ENCODE measurements around the gene NFKBIL1. TPM values are rescaled to one million over a fixed set of nuclear protein-coding genes. Genes with fewer than 3 reads are reported as not detected.
"Not testable (repeated sequence)": the region's sequence is repeated elsewhere in the genome, so short reads cannot be mapped to it uniquely, and the experiment has no call there.

The NFKBIL1 gene
- polyA plus RNA-seq, 1 of the 3 experiments (the other 2 are of a cell fraction): 17.1 TPM

- ChIA-PET POLR2A (interaction anchor here (0.6 kb wide), 1 partner anchor 41 kb away, joined by 3 read pairs; no protein-coding TSS in a partner anchor), CTCF (interaction anchor here (1.1 to 17.6 kb wide), 6 partner anchors 8 to 43 kb away, joined by 3 to 312 read pairs (median 12); partner anchors contain the start of genes ATP6V1G2 and LTB)
- DNase-seq: no peak
- no peaks in the 10 kb centered on the region; a peak in 1 of 4 replicates for H3K4me1 ChIP-seq (ENCODE audit: control insufficient read depth in 1 of 2, insufficient read depth in 2 of 2, low read depth in 1 of 2, low read length in 1 of 2)
- H3K27ac ChIP-seq (ENCODE audit: low read depth in 2 of 2, low read length in 1 of 2): no peak overlapping the region
- H4K20me1 ChIP-seq (ENCODE audit: insufficient read depth): no peaks in the 10 kb centered on the region
- H3K36me3 ChIP-seq (replicated peaks in 1 of 2; ENCODE audit: control insufficient read depth in 1 of 2, insufficient read depth in 2 of 2, low read length in 1 of 2): no peaks in the 10 kb centered on the region
- no peaks in the 10 kb centered on the region for H3K27me3 ChIP-seq (ENCODE audit: insufficient read depth)
- H3K79me2 ChIP-seq (ENCODE audit: insufficient read depth): no peaks in the 10 kb centered on the region
- H3K9me3 ChIP-seq: no peaks in the 10 kb centered on the region
- no peaks in the 10 kb centered on the region for H3K9me2 ChIP-seq
- no peak overlapping the region for H3K9ac ChIP-seq
- no peak overlapping the region for H2AFZ ChIP-seq (ENCODE audit: low read depth)
- TF ChIP-seq PBX3 (IDR thresholded peaks at IDR 0.05) (no peak), RAD21 (IDR thresholded peaks at IDR 0.05; ENCODE audit: low read length) (no peak), NFIC (IDR thresholded peaks at IDR 0.05; ENCODE audit: borderline replicate concordance) (no peak), EP300 (IDR thresholded peaks at IDR 0.05; ENCODE audit: borderline replicate concordance in 1 of 2, low read depth in 1 of 2, low read length in 1 of 2) (no peak), ELF1 (IDR thresholded peaks at IDR 0.05) (no peak), FOXM1 (IDR thresholded peaks at IDR 0.05; ENCODE audit: low read depth) (no peak), MAX (IDR thresholded peaks at IDR 0.05; ENCODE audit: low read depth) (no peak), JUND (IDR thresholded peaks at IDR 0.05) (no peak), EZH2phosphoT487 (IDR thresholded peaks at IDR 0.05; ENCODE audit: borderline replicate concordance, low read depth) (no peak), ZBTB33 (IDR thresholded peaks at IDR 0.05; ENCODE audit: borderline replicate concordance, low read depth) (no peak), GATA2 (CRISPR knock-in tag; IDR thresholded peaks at IDR 0.05) (no peak), CHD2 (IDR thresholded peaks at IDR 0.05; ENCODE audit: low read length, partially characterized antibody) (no peak), NRF1 (IDR thresholded peaks at IDR 0.05; ENCODE audit: low read depth, low read length) (no peak), RXRA (IDR thresholded peaks at IDR 0.05; ENCODE audit: borderline replicate concordance, low read depth) (no peak), SMC3 (IDR thresholded peaks at IDR 0.05; ENCODE audit: low read depth, low read length) (no peak), RFX5 (IDR thresholded peaks at IDR 0.05; ENCODE audit: low read length) (no peak), RCOR1 (IDR thresholded peaks at IDR 0.05; ENCODE audit: low read length) (no peak), GABPA (IDR thresholded peaks at IDR 0.05; ENCODE audit: low read depth) (no peak)
- no peak overlapping the region for H3K4me2 ChIP-seq
- H3F3A ChIP-seq (replicated peaks; ENCODE audit: insufficient read depth): no peaks in the 10 kb centered on the region
- 58% methylated on average over 9 of the region's 9 CpGs for WGBS (ENCODE audit: low lambda C conversion rate)
- H3K4me3 ChIP-seq (ENCODE audit: low read depth in 2 of 2, low read length in 1 of 2): no peak overlapping the region
These were observed 41.7 kb downstream of the NFKBIL1 start for GRCh38 chr6:31588871-31589650.

- H3K4me2 ChIP-seq; H3K36me3 ChIP-seq (replicated peaks in 1 of 2; ENCODE audit: control insufficient read depth in 1 of 2, insufficient read depth in 2 of 2, low read length in 1 of 2); POLR2A ChIA-PET; H3K4me1 ChIP-seq (ENCODE audit: control insufficient read depth in 1 of 2, insufficient read depth in 2 of 2, low read depth in 1 of 2, low read length in 1 of 2); H3K27ac ChIP-seq (ENCODE audit: low read depth in 2 of 2, low read length in 1 of 2); H2AFZ ChIP-seq (ENCODE audit: low read depth); H3K4me3 ChIP-seq (ENCODE audit: low read depth in 2 of 2, low read length in 1 of 2); H4K20me1 ChIP-seq (ENCODE audit: insufficient read depth); DNase-seq; H3K9me2 ChIP-seq; H3K79me2 ChIP-seq (ENCODE audit: insufficient read depth); H3K27me3 ChIP-seq (ENCODE audit: insufficient read depth); H3K9me3 ChIP-seq; H3K9ac ChIP-seq; H3F3A ChIP-seq (replicated peaks; ENCODE audit: insufficient read depth): not testable (repeated sequence)
- 59% methylated on average over 5 of the region's 5 CpGs for WGBS (ENCODE audit: low lambda C conversion rate)
- CTCF ChIA-PET: interaction anchor here (1.1 to 3.3 kb wide), 5 partner anchors 8 to 44 kb away, joined by 3 to 15 read pairs (median 10); partner anchors contain the start of genes ATP6V1G2 and LTB
These were observed 43.3 kb downstream of the NFKBIL1 start for GRCh38 chr6:31590691-31591090.
